H9 (cell line): ENCODE data around the gene USE1. TPM values are rescaled to one million over a fixed set of nuclear protein-coding genes. Genes with fewer than 3 reads are reported as not detected.

Experiments
- DNase-seq: peaks from one replicate; pipeline ENCODE4 v3.0.0-alpha.2; 2017
- H2AFZ ChIP-seq: one replicate; pipeline ENCODE4 v1.6.1; 2013; ENCODE audit warnings: mild to moderate bottlenecking, low read length, control low read depth, moderate library complexity
- H2AK5ac ChIP-seq: 2 replicates; pipeline ENCODE4 v1.6.1; 2013; ENCODE audit warnings: low read length, control low read depth, mixed read lengths; ENCODE audit not compliant: insufficient read length
- H2BK120ac ChIP-seq: one replicate; pipeline ENCODE4 v1.6.1; 2013; ENCODE audit warnings: low read depth, mild to moderate bottlenecking, low read length, control low read depth, inconsistent platforms; ENCODE audit not compliant: poor library complexity, severe bottlenecking
- H2BK12ac ChIP-seq: 2 replicates; pipeline ENCODE4 v1.6.1; 2013; ENCODE audit warnings: low read length, control low read depth, mixed read lengths, low read depth; ENCODE audit not compliant: insufficient read length
- H2BK15ac ChIP-seq: 2 replicates; pipeline ENCODE4 v1.6.1; 2013; ENCODE audit warnings: low read depth, low read length, control low read depth
- H2BK20ac ChIP-seq: one replicate; pipeline ENCODE4 v1.6.1; 2013; ENCODE audit warnings: low read depth, mild to moderate bottlenecking, low read length, control low read depth, inconsistent platforms; ENCODE audit not compliant: poor library complexity, severe bottlenecking
- H2BK5ac ChIP-seq: 2 replicates; pipeline ENCODE4 v1.6.1; 2013; ENCODE audit warnings: low read length, control low read depth, mixed read lengths; ENCODE audit not compliant: insufficient read length
- H3K14ac ChIP-seq: 2 replicates; pipeline ENCODE4 v1.6.1; 2013; ENCODE audit warnings: low read length, control low read depth; ENCODE audit not compliant: insufficient read depth
- H3K18ac ChIP-seq: 2 replicates; pipeline ENCODE4 v1.6.1; 2013; ENCODE audit warnings: low read depth, mild to moderate bottlenecking, mixed read lengths, low read length, control low read depth; ENCODE audit not compliant: insufficient read length
- H3K23ac ChIP-seq: 2 replicates; pipeline ENCODE4 v1.6.1; 2013; ENCODE audit warnings: low read length, control low read depth, mixed read lengths, low read depth; ENCODE audit not compliant: insufficient read length
- H3K23me2 ChIP-seq: 2 replicates; pipeline ENCODE4 v1.6.1; 2013; ENCODE audit warnings: low read depth, mild to moderate bottlenecking, mixed read lengths, low read length, control low read depth; ENCODE audit not compliant: insufficient read length, poor library complexity, severe bottlenecking
- H3K27ac ChIP-seq: 2 replicates; pipeline ENCODE4 v1.5.1; 2013; ENCODE audit warnings: low read length, control low read depth, mixed read lengths, low read depth; ENCODE audit not compliant: insufficient read length
- H3K27me3 ChIP-seq: 2 replicates; pipeline ENCODE4 v1.6.1; 2013; ENCODE audit warnings: low read length, control low read depth, inconsistent platforms; ENCODE audit not compliant: insufficient read depth
- H3K4ac ChIP-seq: 2 replicates; pipeline ENCODE4 v1.6.1; 2013; ENCODE audit warnings: low read depth, mild to moderate bottlenecking, control low read depth, inconsistent platforms, low read length, moderate library complexity
- H3K4me1 ChIP-seq: 2 replicates; pipeline ENCODE4 v1.6.1; 2013; ENCODE audit warnings: low read length, control low read depth, inconsistent platforms; ENCODE audit not compliant: insufficient read depth
- H3K4me2 ChIP-seq: 2 replicates; pipeline ENCODE4 v1.6.1; 2013; ENCODE audit warnings: low read length, control low read depth, mixed read lengths; ENCODE audit not compliant: insufficient read length, insufficient read depth
- H3K56ac ChIP-seq: 2 replicates; pipeline ENCODE4 v1.6.1; 2013; ENCODE audit warnings: low read depth, mild to moderate bottlenecking, mixed read lengths, low read length, control low read depth; ENCODE audit not compliant: insufficient read length
- H3K79me1 ChIP-seq: 2 replicates; pipeline ENCODE4 v1.6.1; 2013; ENCODE audit warnings: low read depth, mild to moderate bottlenecking, moderate library complexity, low read length, control low read depth, inconsistent platforms; ENCODE audit not compliant: insufficient read depth, poor library complexity, severe bottlenecking
- H3K79me2 ChIP-seq: 2 replicates; pipeline ENCODE4 v1.6.1; 2013; ENCODE audit warnings: low read length, control low read depth, inconsistent platforms; ENCODE audit not compliant: insufficient read depth
- H3K9ac ChIP-seq: 2 replicates; pipeline ENCODE4 v1.6.1; 2013; ENCODE audit warnings: low read length, control low read depth, mixed read lengths; ENCODE audit not compliant: insufficient read length; ENCODE audit errors: extremely low read depth
- H3K9me3 ChIP-seq: one replicate; pipeline ENCODE4 v1.6.1; 2013; ENCODE audit warnings: low read depth, low read length, inconsistent platforms; ENCODE audit not compliant: control insufficient read depth
- H3T11ph ChIP-seq: one replicate; pipeline ENCODE4 v1.6.1; 2013; ENCODE audit warnings: mild to moderate bottlenecking, low read length, control low read depth, inconsistent platforms
- H4K20me1 ChIP-seq: one replicate; pipeline ENCODE4 v1.6.1; 2013; ENCODE audit not compliant: control insufficient read depth, insufficient read length, insufficient read depth
- H4K5ac ChIP-seq: 2 replicates; pipeline ENCODE4 v1.6.1; 2013; ENCODE audit warnings: low read depth, mild to moderate bottlenecking, mixed read lengths, low read length, control low read depth; ENCODE audit not compliant: insufficient read length
- H4K8ac ChIP-seq: replicated peaks from 2 replicates; pipeline ENCODE4 v1.6.1; 2013; ENCODE audit warnings: low read length, control low read depth, mixed read lengths, low read depth; ENCODE audit not compliant: insufficient read length
- H4K91ac ChIP-seq: 2 replicates; pipeline ENCODE4 v1.6.1; 2013; ENCODE audit warnings: low read depth, mild to moderate bottlenecking, moderate library complexity, mixed read lengths, low read length, control low read depth; ENCODE audit not compliant: insufficient read length
- H3K27ac Mint-ChIP-seq, 3 experiments: 2 replicates in 2 of 3; 3 replicates in 1 of 3; pipeline ENCODE4 v1.8.0; 2020 to 2021; ENCODE audit warnings: mixed read lengths in 3 of 3, mild to moderate bottlenecking in 1 of 3, moderate library complexity in 1 of 3
- H3K27me3 Mint-ChIP-seq: 2 replicates; pipeline ENCODE4 v1.8.0; 2021; ENCODE audit warnings: low read depth, mild to moderate bottlenecking, moderate library complexity, mixed read lengths
- H3K36me3 Mint-ChIP-seq, 3 experiments: 2 replicates in 2 of 3; 3 replicates in 1 of 3; pipeline ENCODE4 v1.8.0; 2020 to 2021; ENCODE audit warnings: low read depth in 3 of 3, mixed read lengths in 3 of 3; ENCODE audit not compliant: insufficient read depth in 1 of 3
- H3K4me1 Mint-ChIP-seq, 2 experiments: 2 replicates each; pipeline ENCODE4 v1.8.0; 2020; ENCODE audit warnings: mixed read lengths in 2 of 2
- H3K4me3 Mint-ChIP-seq, 2 experiments: 2 replicates in 1 of 2; 3 replicates in 1 of 2; pipeline ENCODE4 v1.8.0; 2020 to 2021; ENCODE audit warnings: mild to moderate bottlenecking in 2 of 2, mixed read lengths in 2 of 2, moderate library complexity in 1 of 2
- H3K9me3 Mint-ChIP-seq, 2 experiments: 2 replicates in 1 of 2; 3 replicates in 1 of 2; pipeline ENCODE4 v1.8.0; 2020; ENCODE audit warnings: mild to moderate bottlenecking in 2 of 2, mixed read lengths in 2 of 2, moderate library complexity in 1 of 2
- WGBS: extraction: QIAGEN DNeasy Blood & Tissue Kit; methylation state at CpG from one replicate; pipeline ENCODE4 v1.1.7; 2013; ENCODE audit warnings: missing lambda C conversion rate, low lambda C conversion rate, mixed read lengths; ENCODE audit not compliant: insufficient read length; ENCODE audit errors: extremely low coverage; 5-methylcytosine and 5-hydroxymethylcytosine counted together
- total RNA-seq: library from RNA; stranded (reverse); gene quantifications from 2 replicates; pipeline ENCODE4 v1.2.1, GENCODE V29; 2021
- TF ChIP-seq, protein P1 (sequence below): fragments of 200-600 bp; sonication (generic); conservative IDR thresholded peaks from 3 replicates; pipeline ENCODE4 v1.8.0; 2021; ENCODE audit warnings: antibody characterized with exemption, mild to moderate bottlenecking

The USE1 gene
- total RNA-seq, 1 experiment from 2014 or later, result 16.2 TPM

DNA sequence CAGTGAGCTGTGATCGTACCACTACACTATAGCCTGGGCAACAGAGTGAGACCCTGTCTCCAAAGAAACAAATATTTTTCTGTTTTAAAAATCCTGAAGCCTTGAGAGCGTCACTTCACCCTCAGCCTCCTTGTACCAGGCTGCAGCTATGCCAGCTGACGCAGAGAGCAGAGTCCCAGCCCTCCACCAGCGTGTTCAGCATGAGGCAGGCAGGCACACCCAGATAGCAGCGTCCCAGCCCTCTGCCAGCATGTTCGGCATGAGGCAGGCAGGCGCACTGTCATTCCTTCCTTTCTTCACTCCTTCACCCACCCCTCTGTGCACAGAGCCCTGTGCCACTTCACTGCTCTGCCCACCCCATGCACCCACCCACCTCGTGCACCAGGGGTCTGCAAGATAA lies 43.3 kb upstream of the USE1 start:
- Histone ChIP-seq H3K56ac (no peak overlapping the region), H2BK20ac (no peak overlapping the region), H2BK12ac (no peak overlapping the region), H3K79me1 (no peaks in the 10 kb centered on the region), H2BK5ac (no peak overlapping the region), H3K23me2 (no peaks in the 10 kb centered on the region), H2BK120ac (no peak overlapping the region), H3K79me2 (no peaks in the 10 kb centered on the region), H3K4ac (no peak overlapping the region), H3K14ac (no peak overlapping the region), H4K20me1 (no peaks in the 10 kb centered on the region), H3K4me1 (no peaks in the 10 kb centered on the region), H3K27me3 (no peaks in the 10 kb centered on the region), H3K4me2 (no peak overlapping the region), H3K9me3 (no peaks in the 10 kb centered on the region), H2AFZ (no peak overlapping the region), H3K18ac (no peak overlapping the region), H2AK5ac (no peak overlapping the region), H3T11ph (no peak overlapping the region), H4K91ac (no peak overlapping the region), H4K5ac (no peak overlapping the region), H3K27ac (no peak overlapping the region), H3K9ac (no peak overlapping the region), H3K23ac (no peak overlapping the region), H2BK15ac (no peak overlapping the region), H4K8ac (no peak overlapping the region)
- H3K4me1 Mint-ChIP-seq, result no peaks in the 10 kb centered on the region
- H3K36me3 Mint-ChIP-seq, result peaks cover 35 to 69% (median 59%) of the 10 kb centered on the region in 3 experiments
- no peaks in the 10 kb centered on the region for H3K27me3 Mint-ChIP-seq
- no peak overlapping the region for H3K4me3 Mint-ChIP-seq
- no CpG with 5 or more reads among the region's 8 CpGs for WGBS
- H3K27ac Mint-ChIP-seq, result no peak overlapping the region; a peak in 1 of 7 replicates
- no peaks in the 10 kb centered on the region for H3K9me3 Mint-ChIP-seq
- DNase-seq, result no peak
- TF ChIP-seq, protein P1, sequence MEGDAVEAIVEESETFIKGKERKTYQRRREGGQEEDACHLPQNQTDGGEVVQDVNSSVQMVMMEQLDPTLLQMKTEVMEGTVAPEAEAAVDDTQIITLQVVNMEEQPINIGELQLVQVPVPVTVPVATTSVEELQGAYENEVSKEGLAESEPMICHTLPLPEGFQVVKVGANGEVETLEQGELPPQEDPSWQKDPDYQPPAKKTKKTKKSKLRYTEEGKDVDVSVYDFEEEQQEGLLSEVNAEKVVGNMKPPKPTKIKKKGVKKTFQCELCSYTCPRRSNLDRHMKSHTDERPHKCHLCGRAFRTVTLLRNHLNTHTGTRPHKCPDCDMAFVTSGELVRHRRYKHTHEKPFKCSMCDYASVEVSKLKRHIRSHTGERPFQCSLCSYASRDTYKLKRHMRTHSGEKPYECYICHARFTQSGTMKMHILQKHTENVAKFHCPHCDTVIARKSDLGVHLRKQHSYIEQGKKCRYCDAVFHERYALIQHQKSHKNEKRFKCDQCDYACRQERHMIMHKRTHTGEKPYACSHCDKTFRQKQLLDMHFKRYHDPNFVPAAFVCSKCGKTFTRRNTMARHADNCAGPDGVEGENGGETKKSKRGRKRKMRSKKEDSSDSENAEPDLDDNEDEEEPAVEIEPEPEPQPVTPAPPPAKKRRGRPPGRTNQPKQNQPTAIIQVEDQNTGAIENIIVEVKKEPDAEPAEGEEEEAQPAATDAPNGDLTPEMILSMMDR, result no peak
